Measurements from ENCODE around the gene GABRG3.

The GABRG3 gene

DNA sequence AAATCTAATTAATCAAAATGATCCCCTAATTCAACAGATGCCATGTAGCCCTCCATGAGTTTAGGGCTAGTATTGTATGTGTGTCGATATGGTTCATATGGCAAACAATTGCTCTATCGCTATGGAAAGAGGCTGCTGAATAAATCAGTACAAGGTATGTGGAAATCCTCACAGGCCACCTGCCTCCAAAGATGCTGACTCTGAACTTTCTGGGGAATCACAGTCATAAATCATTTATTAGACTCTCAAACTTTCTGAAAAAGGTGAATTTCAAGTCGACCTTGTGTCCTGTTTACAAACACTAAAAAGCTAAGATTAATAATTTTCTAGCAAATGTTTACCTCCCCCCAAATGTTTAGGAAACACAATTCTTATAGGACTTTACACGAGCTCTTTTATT is 462.6 kb downstream of the GABRG3 start:
- DNase-seq, result no peak

DNA sequence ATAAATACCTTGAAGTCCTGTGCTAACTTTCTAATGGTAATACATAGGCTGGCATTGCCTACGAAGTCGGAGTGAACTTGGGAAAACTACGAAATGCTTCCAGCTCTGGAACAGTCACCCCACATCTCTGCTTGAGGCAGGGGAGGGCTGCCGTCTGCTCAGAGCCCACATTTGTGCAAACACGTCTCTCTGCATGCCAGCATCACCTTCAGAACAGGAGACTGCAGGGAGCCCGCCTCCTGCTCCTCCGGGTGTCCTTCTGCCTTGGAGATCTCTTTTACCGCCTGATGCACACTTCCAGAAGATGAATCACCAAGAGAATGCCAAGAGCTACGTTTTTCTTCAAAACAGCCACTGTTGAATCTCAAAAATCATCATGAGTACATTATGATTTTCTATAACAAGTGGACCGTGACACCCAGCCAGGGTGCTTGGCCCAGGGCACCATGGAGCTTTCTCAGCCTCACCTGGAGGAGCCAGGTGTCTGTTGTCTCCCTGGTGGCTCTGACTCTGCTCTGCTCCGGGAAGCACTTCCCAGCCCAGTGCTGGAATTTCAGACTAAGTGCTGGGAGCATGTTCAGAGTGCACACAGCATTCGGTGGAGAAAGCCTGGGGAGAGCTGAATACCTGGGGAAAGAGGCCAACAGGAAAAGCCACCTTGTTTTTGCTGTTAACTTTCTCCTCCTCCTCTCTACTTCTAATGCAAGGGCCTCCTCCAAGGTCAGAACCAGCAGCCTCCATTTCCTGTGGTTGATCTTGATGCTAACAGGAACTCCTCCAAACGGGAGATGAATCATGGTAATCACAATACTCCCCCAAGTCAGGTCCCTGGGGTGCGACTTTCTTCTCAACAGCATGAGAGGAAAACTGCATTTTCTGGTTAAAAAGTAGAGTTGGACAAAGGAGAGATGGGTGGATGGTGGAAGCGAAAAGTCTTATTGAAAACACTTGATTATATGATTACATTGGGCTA is 467.7 kb downstream of the GABRG3 start:
- no peak for DNase-seq

DNA sequence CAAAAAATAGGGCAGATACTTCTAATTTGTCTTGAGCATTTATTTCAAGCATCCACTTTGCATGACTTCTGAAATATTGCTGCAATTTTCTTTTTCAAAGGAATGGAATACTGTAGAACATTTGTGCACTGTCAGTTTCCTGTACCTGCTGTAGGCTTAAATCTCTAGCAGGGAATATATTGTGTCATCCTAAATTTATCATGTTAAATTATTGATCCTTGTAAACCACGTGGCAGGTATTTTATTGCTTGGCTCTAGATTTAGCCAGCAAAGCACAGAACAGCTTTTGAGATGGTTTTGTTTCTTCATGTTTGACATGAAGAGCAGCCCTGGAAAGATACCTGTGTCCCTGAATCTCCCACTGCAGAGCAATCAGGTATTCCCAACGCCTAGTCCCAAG is 470.1 kb downstream of the GABRG3 start:
- no peak for DNase-seq

DNA sequence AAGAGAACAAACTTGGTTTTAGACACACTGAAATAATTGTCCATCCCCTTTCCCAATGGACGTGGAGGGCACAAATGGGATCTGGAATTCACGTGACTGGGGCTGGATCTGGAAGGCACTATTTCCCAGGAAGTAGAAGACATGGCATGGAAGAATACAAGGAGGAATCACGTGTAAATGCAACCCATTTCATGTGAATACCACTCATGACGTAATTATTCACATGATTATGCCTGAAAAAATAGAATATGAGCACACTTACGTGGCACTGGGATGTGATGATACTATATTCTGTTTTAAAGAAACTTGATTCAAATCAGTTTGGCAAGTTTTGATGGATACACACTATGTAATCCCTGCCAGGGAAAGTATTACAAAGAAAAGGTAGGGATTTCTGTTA is 477.3 kb downstream of the GABRG3 start:
- no peak for DNase-seq

DNA sequence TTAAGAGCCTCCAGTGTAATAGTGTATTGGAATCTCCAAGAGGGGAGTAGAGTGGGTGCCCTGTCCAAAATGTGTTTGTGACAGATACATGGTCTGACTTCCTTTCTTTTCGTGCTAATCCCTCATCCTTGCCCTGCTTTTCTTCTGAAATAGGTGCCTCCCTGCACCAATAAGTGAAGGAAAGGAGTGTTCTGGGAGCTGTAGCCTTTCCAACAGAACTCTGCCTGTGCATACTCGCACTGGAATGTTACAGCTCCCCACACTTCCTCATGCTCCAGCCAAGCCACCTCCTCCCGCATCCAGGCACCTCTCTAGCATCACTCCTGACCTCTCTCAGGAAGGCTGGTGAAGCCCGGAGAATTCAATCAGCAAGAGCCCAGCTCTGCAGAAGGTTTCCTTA is 478.0 kb downstream of the GABRG3 start:
- no peak for DNase-seq

DNA sequence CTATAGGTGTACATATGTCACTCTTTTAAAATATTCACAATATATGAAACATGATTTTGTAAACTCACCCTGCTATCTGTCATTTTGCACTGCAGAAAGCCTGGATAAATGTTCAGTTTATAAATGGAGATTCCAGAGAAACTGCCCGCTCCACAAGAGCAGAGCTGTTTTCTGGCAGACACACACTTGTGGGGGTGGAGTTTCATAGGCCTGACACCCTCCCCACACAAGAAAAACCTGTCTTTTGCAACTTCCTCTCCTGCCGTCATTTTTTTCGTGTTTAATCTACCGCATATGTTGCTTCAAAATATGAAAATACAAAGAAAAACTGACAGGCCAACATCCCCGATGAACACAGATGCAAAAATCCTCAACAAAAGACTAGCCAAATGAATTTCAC is 479.0 kb downstream of the GABRG3 start:
- no peak for DNase-seq

DNA sequence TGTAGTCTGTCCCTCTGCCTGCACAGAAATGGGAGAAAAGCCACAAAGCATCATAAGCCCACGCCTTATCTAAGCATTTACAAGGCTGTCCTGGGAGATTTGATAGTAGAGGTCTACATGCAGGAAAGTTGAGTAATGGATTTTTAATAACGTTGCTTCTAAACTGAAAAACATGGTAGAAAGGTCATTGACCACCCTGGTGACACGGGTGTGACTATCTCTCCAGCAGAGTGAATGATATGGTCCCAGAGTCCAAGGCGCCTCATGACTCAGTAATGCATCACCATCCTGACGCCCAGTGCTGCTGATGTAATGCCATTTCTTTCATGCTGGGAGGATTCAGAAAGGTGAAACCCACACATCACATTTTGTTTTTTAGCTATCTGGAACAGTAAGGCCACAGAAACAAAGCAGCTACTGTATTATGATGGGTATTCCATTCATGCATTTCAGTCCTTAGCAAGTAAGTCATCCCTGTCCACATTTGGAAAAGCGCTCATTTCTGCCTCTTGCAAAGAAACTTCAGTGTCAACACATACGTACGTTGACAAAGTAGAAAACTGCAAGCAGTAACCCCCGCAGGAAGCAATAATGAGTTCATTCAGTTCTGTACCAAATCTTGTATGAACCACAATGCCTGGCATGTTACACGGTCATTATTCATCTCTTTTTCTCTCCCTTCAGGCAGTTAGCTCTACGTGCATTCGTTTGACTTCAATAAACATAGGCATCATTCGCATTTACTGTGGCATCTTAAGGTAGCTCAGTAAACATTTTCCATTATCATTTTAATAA is 483.5 kb downstream of the GABRG3 start:
- peak; percentile 29 for DNase-seq

DNA sequence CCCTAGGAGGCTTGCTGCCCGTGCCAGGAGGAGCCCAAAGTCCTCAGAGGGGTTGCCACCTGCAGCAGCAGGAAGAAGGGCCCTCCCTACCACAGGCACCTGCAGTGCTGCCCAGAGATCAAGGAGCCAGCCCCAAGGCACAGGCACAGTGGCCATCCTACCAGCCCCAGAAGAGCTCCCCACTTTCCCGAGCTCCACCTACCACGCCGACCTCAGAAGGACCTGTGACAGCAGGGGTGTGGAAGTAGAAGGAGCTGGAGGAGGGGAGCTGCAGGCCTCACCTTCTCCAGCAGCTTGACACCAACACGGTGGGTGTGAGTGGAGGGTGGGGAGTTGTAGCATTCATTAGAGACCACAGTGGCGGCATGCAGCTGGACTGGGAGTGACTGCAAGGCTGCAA is 485.8 kb downstream of the GABRG3 start:
- no peak for DNase-seq

DNA sequence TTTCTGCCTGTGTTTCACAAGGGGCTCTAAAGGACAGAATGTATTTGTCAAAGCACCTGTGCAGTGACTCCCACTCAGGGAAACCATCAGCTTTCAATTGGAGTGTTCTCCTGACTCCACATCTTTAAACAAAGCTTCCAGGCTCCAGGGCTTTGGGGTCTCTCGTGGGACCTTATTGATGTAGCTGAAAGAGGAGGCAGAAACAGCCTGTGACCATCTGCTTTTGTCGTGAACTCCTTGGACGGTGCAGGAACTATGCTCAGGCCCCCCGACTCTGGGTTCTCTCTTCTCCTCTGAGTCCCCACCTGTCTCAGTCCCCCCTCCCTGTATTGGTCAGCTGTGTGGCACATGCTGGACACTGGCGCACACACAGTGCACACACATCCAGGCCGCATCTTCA is 486.8 kb downstream of the GABRG3 start:
- no peak for DNase-seq

DNA sequence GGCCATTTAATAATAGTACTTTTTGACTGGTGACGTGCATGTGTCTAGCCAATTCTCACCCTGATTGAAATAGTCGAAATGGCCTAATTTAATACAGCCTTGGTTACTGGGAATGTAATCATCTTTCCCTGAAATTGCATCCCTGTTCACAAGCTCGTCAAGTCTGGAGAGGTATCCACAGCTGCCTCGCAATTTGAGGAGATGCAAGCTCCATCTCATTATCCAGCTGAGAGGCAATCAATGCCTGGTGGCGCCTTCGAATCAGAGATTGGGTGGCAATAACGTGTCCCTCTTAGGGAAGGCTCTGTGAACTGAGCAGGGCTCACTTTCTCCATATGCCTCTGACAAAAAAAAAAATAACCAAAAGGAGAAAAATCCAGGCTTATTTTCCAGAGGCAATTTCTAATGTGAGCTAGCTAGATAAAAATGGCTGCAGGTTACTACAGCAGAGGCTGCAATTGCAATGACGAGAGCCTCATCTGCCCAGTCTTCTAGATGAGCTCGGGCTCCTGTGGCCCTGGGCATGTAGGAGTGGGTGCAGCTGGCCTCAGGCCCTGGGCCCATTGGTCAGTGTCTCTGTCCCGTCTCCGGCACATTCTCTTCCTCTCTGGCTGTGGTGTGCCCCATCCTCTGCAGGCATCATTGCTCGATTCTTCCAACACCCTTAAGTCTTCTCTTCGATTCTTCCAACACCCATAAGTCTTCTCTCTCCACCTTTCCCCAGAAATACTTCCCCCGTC is 487.5 kb downstream of the GABRG3 start:
- DNase-seq, result peak; percentile 6

DNA sequence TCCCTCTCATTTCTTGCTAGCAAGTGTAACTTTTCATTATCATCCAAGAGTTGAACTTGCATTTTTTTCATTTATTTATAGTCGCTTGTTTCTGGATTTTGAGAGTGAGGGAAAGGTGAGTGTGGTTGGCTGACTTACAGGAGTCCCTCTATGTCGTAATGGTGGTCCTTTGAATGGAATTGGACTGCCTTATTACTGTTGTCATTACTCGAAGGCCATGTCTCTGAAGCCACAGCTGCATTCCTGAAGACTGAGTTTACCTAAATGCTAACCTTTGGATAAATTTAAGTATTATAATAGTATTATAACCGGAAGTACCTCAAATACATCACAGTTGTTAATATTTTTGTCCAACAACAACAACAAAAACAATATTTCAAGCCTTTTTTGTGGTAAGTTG is 488.9 kb downstream of the GABRG3 start:
- DNase-seq, result no peak

DNA sequence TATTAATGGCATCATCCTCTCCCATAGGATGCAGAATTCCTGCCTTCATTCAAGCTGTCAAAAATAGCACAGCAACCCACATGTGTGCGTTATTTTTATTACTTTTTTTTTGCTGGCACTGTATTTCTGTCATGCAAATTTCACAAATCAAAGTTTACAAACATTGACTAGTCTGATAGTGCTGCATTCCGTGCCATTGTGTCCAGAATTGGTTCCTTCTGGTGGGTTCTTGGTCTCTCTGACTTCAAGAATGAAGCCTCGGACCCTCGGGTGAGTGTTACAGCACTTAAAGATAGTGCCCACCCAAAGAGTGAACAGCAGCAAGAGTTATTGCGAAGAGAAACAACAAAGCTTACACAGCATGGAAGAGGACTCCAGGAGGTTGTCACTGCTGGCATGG is 490.2 kb downstream of the GABRG3 start:
- no peak for DNase-seq

DNA sequence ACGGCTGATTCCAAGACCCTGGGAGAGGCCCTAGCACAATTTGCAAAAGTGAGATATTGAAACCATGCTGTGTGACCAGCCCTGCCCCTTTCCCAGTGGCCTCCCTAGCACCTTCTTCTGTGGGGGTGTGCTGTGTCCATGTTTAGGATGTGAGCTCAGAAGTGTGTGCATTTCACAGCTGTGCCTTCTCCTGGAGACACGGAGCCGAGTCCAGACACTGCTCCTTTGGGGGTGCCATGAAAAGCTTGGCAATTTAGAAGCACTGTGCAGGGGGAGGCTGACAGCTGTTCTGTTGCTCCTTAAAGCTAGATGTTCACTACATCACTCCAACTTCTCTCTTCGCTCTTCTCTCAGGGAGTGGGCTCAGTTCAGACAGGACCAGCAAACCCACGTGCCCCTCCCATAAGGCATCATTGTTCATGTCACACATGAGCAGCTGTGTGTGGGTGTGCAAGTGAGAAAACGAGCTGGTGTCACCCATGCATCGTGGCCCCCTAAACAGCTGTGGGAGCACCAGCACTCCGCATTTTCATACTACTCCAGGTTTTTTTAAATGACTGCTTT is 492.6 kb downstream of the GABRG3 start:
- DNase-seq, result no peak

DNA sequence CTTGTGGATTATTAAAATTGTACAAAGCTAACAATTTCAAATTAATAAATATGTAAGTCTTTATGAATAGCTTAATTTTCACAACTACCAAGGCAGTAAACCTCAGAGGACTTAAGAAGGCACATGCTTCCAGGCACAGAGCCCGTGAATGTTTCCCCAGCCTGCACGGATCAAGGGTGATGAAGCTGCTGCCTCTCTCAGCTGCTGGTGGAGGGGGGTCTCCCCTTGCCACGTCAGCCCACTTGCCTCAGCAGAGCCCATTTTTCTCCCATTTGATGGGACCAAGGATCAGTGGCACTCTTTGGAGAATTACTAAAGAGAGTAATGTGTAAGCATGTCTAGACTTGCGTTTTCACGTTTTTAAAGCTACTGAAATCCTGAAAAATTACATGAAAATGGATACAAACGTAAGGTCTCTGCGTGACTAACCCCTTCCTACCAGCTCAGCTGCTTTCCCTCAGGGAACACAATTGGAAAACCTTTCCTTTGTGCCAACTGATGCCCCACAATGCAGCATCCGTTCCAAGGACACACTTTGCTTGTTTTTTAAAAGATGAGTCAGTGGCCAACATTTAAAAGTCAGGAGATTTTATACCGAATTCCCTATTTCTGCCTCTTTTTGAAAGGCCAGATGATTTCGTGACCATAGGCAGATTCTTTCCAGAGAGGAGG is 494.1 kb downstream of the GABRG3 start:
- DNase-seq, result no peak

DNA sequence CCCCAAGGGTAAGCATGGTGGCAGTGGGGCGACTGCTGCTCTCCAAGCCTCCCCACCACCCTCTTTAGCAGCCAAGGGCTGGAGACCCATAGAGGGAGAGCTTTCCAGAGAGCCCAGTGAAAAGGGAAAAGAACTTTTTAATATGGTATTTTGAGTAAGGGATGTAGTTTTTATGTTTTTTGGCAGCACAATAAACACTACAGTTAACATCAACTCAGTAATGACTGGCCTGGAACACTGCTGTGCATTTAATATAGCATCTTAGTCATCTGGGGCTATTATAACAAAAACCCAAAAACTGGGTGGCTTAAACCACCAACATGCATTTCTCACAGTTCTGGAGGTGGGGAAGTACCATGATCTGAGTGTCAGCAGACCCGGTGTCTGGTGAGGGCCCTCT is 495.8 kb downstream of the GABRG3 start:
- DNase-seq, result no peak

DNA sequence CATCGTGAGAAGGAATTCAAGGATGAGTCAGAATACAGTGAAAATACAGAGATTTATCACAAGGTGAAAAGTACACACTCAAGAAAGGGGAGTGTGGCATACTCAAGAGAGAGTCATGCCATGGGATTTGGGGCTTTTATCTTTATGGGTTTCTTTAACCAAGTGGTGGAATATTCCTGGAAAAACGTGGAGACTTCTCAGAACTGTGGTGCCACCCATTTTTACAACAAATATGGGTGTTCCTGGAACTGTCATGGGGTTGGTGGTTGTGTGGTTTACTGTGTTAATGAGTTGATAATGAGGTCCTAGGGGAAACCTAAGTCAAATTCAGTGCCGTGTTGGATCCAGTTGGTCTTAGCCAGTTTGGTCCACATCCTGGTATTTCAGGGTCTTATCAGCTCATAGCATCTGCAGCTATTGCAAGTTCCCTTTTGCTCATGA is 497.2 kb downstream of the GABRG3 start:
- DNase-seq, result no peak

DNA sequence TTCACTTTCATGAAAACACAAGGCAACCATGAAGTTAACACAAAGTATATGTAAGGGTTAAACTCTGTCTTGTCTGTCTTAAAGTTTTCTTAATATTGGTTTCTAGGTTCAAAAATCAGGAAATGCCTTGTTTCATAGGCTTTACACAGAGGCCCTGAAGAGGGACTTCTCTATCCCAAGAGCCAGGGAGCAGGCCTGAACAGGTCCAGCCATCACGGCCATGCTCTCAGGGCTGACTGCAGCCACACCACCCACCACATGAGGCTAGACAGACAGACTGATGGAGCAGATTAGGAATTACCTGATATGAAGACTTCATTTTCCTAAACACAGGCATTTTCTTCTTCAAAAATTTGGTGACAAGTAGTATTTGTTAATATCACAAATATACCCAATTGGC is 502.9 kb downstream of the GABRG3 start:
- DNase-seq, result no peak

DNA sequence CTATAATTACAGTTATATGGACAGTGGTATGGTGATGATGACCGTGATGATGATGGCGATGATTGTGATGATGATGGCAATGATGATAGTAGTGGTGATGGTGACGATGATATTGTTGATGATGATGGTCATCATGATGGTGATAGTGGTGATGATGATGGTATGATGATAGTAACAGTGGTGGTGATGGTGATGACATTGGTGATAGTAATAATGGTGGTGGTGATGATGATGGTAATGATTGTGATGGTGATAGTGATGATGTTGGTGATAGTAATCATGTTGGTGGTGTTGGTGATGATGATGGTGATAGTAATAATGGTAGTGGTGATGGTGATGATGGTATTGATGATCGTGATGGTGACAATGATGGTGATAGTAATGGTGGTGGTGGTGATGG is 504.4 kb downstream of the GABRG3 start:
- no peak for DNase-seq

DNA sequence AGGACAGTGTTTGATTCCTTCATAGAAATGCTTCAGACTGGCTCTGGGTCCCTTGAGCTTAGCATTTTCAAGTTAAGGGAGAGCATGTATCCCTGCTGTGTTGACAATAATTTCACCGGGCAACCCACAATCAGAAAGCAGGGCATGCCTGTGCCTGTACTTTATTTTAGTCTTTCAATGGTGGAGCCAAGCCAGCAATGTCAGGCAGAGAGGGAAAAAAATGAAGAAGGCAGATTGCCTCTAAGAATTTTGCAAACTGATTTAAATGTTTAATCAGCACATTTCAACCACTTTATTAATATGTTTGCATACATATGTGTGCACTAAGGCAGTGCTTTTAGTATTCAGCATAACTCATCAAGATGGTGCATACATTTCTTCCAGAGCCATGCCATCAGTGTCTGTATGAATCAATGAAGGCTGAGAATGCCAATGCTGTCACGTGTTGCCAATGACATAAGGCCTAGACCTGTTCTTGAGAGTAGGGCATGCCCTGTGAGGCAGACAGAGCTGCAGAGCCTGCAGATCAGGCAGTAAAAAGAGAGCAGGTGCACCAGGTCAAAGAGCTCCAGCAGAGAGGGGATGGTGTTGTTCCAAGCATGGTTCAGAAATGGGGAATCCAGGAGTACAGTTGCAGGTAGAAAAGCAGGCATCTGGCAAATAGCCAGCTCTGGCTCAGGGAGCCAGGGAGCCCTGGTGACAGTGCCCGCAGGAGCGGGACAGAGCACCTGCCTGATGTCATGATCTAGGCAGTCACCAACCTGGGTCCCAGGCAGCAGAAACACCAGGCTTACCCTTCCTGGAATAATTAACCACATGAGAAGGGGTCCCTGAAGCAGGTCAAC is 508.5 kb downstream of the GABRG3 start:
- peak; percentile 10 for DNase-seq

DNA sequence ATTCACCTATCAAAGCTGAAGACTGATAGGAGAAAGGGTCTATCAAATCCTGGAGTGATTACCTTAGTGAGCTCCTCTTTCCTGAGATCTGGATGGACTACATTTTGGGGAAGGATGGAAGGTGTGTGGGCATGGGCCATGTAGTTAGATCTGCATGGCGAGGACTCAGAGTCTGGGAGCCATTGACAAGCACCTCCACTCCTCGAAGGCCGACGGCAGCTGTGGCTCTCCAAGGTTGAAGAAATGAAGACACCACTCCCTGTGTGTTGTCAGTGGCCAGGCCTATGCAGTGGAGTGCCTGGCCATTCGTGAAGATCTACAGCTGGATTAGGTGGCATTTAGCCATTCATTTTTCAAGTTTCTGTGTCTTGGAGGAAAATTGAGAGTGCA is 509.2 kb downstream of the GABRG3 start:
- no peak for DNase-seq

DNA sequence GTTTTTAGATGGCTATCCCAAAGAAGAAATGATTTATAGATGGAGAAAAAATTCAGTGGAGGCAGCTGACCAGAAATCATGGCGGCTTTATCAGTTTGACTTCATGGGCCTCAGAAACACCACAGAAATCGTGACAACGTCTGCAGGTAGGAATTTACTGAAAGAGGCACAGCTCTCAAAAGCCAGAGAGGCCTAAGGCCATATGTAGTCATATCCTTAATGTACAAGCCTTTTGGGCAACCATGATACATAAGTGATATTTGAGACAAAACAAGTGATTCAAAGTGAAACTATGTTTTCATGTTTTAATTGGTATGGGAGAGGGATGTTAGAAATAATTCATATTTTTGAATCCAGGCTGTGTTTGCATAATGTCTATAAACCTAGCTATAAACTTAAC is 509.7 kb downstream of the GABRG3 start:
- DNase-seq, result no peak

Data from NCI-H187 treated with DMSO at 0.1 percent for 48 hours (cell line).